Neural progenitor cell (in vitro differentiated cells): ENCODE measurements around the gene PSMD11. TPM values are rescaled to one million over a fixed set of nuclear protein-coding genes. Genes with fewer than 3 reads are reported as not detected.

Experiments
- DNase-seq: peaks from one replicate; pipeline ENCODE4 v3.0.0-alpha.2; 2016; ENCODE audit warnings: low spot score
- H2AFZ ChIP-seq: fragments of 200-600 bp; sonication (generic); replicated peaks from 2 replicates; pipeline ENCODE4 v1.6.1; 2016; ENCODE audit warnings: antibody characterized with exemption
- H3F3A ChIP-seq: fragments of 200-600 bp; sonication (generic); 2 replicates; pipeline ENCODE4 v1.6.1; 2016; ENCODE audit warnings: antibody characterized with exemption, low read depth
- H3K27ac ChIP-seq: fragments of 200-600 bp; sonication (generic); 2 replicates; pipeline ENCODE4 v1.5.1; 2016; ENCODE audit warnings: mild to moderate bottlenecking
- H3K27me3 ChIP-seq: fragments of 200-600 bp; sonication (generic); 2 replicates; pipeline ENCODE4 v1.6.1; 2016; ENCODE audit warnings: mild to moderate bottlenecking, moderate library complexity
- H3K36me3 ChIP-seq: fragments of 200-600 bp; sonication (generic); 2 replicates; pipeline ENCODE4 v1.5.1; 2016
- H3K4me1 ChIP-seq: fragments of 200-600 bp; sonication (generic); 2 replicates; pipeline ENCODE4 v1.6.1; 2016; ENCODE audit warnings: mixed run types
- H3K4me2 ChIP-seq: fragments of 200-600 bp; sonication (generic); 2 replicates; pipeline ENCODE4 v1.6.1; 2016
- H3K4me3 ChIP-seq: fragments of 200-600 bp; sonication (generic); 2 replicates; pipeline ENCODE4 v1.5.1; 2016
- H3K79me2 ChIP-seq: fragments of 200-600 bp; sonication (generic); 2 replicates; pipeline ENCODE4 v1.6.1; 2016; ENCODE audit warnings: low read depth
- H3K9ac ChIP-seq: fragments of 200-600 bp; sonication (generic); 2 replicates; pipeline ENCODE4 v1.6.1; 2016
- H3K9me3 ChIP-seq: fragments of 200-600 bp; sonication (generic); 2 replicates; pipeline ENCODE4 v1.5.1; 2016; ENCODE audit warnings: low read depth
- H4K20me1 ChIP-seq: fragments of 200-600 bp; sonication (generic); 2 replicates; pipeline ENCODE4 v1.6.1; 2016; ENCODE audit warnings: low read depth
- H3K27ac Mint-ChIP-seq: 3 replicates; pipeline ENCODE4 v1.8.0; 2021; ENCODE audit warnings: mixed read lengths
- H3K27me3 Mint-ChIP-seq: 2 replicates; pipeline ENCODE4 v1.8.0; 2022; ENCODE audit warnings: low read depth, mild to moderate bottlenecking, inconsistent platforms, moderate library complexity, mixed read lengths; ENCODE audit not compliant: insufficient read depth
- H3K36me3 Mint-ChIP-seq: 3 replicates; pipeline ENCODE4 v1.8.0; 2021; ENCODE audit warnings: mixed read lengths
- H3K4me1 Mint-ChIP-seq: 3 replicates; pipeline ENCODE4 v1.8.0; 2021; ENCODE audit warnings: mixed read lengths
- H3K4me3 Mint-ChIP-seq: 3 replicates; pipeline ENCODE4 v1.8.0; 2021; ENCODE audit warnings: mild to moderate bottlenecking, moderate library complexity, mixed read lengths
- H3K9me3 Mint-ChIP-seq: 3 replicates; pipeline ENCODE4 v1.8.0; 2020; ENCODE audit warnings: mixed read lengths
- CTCF ChIP-seq: fragments of 200-600 bp; sonication (generic); IDR thresholded peaks from 2 replicates; pipeline ENCODE4 v1.5.1; 2017; ENCODE audit warnings: antibody characterized with exemption, mild to moderate bottlenecking
- EZH2 ChIP-seq: fragments of 200-600 bp; sonication (generic); IDR thresholded peaks from 2 replicates; pipeline ENCODE4 v1.6.1; 2017; ENCODE audit warnings: antibody characterized with exemption, mild to moderate bottlenecking, moderate library complexity
- EZH2phosphoT487 ChIP-seq: fragments of 200-600 bp; sonication (generic); IDR thresholded peaks from 2 replicates; pipeline ENCODE4 v1.6.1; 2017; ENCODE audit warnings: antibody characterized with exemption
- total RNA-seq: library from RNA; depleted of rRNA; stranded (reverse); fragments of >200 nt; gene quantifications from 2 replicates; pipeline ENCODE4 v1.2.3, GENCODE V29; 2015; ENCODE audit warnings: low replicate concordance

The PSMD11 gene
- total RNA-seq, 1 donor from 2014 or later = 101 TPM

DNA sequence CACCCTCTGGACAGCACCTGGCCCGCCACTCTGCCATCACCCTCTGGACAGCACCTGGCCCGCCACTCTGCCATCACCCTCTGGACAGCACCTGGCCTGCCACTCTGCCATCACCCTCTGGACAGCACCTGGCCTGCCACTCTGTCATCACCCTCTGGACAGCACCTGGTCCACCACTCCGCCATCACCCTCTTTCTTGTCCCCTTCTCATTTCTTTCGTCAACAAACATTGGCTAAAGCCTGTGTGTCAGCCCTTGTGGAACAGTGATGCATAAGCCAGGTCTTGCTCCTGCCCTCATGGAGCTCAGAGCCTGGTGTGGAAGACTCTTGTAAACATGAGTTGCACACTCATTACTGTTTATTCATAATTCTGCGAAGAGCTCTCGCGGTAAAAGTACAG is 73.7 kb downstream of the PSMD11 start:
- Histone ChIP-seq H3F3A (peaks cover 51% of the 10 kb centered on the region), H3K4me3 (no peak overlapping the region), H4K20me1 (no peaks in the 10 kb centered on the region), H3K4me2 (peak overlapping the region; percentile 74), H3K9me3 (no peaks in the 10 kb centered on the region), H3K27me3 (peaks cover 7% of the 10 kb centered on the region), H3K27ac (no peak overlapping the region), H3K4me1 (peaks cover 61% of the 10 kb centered on the region), H3K36me3 (no peaks in the 10 kb centered on the region), H3K79me2 (no peaks in the 10 kb centered on the region), H2AFZ (no peak overlapping the region), H3K9ac (no peak overlapping the region)
- Mint-ChIP-seq H3K9me3 (no peaks in the 10 kb centered on the region), H3K4me1 (peaks cover 73% of the 10 kb centered on the region), H3K27ac (no peak overlapping the region), H3K4me3 (peak overlapping the region; percentile 46), H3K36me3 (no peaks in the 10 kb centered on the region), H3K27me3 (peaks cover 3% of the 10 kb centered on the region)
- DNase-seq = no peak
- no peak for TF ChIP-seq EZH2phosphoT487
- no peak for TF ChIP-seq CTCF
- no peak for TF ChIP-seq EZH2

DNA sequence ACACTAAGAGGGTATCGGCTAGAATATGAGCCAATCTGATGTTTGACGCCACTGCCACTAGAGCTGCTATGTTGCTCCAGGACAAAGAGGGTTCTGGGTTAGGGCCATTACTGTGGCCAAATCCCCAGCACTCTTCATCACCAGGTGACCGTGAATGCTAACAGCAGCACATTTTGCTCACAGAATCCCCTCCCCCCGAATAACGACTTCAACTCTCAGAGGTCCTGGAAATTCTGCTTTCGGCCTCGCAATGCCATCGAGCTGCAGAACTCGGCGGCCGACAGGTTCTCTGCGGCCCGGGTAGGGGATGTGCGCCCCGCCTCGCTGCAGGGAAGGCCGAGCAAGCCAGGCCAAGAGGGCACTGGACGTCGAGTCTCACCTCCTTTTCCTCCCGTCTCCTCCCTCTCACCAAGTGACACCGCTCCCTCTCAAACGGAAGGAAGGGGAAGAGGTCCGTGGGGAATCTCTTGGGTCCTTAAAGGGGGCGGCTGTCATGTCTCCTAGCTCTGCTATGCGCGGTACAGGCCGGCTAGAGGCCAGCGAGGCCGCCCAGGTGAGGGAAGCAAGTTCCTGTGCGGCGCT is 74.4 kb downstream of the PSMD11 start:
- no peaks in the 10 kb centered on the region for H3K79me2 ChIP-seq
- H2AFZ ChIP-seq = peak overlapping the region; percentile 86
- Mint-ChIP-seq H3K9me3 (no peaks in the 10 kb centered on the region), H3K27me3 (peaks cover 3% of the 10 kb centered on the region), H3K4me1 (peaks cover 79% of the 10 kb centered on the region), H3K36me3 (no peaks in the 10 kb centered on the region), H3K27ac (peak overlapping the region; percentile 99), H3K4me3 (peak overlapping the region; percentile 81)
- H3K9me3 ChIP-seq = no peaks in the 10 kb centered on the region
- H3K27me3 ChIP-seq = peaks cover 7% of the 10 kb centered on the region
- H4K20me1 ChIP-seq = no peaks in the 10 kb centered on the region
- H3K36me3 ChIP-seq = no peaks in the 10 kb centered on the region
- H3K9ac ChIP-seq = no peak overlapping the region
- TF ChIP-seq EZH2phosphoT487 = no peak
- no peak for TF ChIP-seq CTCF
- no peak for TF ChIP-seq EZH2
- H3F3A ChIP-seq = peaks cover 51% of the 10 kb centered on the region
- peaks cover 66% of the 10 kb centered on the region for H3K4me1 ChIP-seq
- peak overlapping the region; percentile 47 for H3K4me3 ChIP-seq
- peak overlapping the region; percentile 74 for H3K4me2 ChIP-seq
- no peak overlapping the region for H3K27ac ChIP-seq
- no peak for DNase-seq

GRCh38 chr17:32519228-32520103 is 75.2 kb downstream of the PSMD11 start:
- H3K36me3 Mint-ChIP-seq = no peaks in the 10 kb centered on the region
- peaks cover 63% of the 10 kb centered on the region for H3K4me1 ChIP-seq
- H3K9ac ChIP-seq = no peak overlapping the region
- DNase-seq = peak; percentile 98
- H4K20me1 ChIP-seq = no peaks in the 10 kb centered on the region
- peaks cover 3% of the 10 kb centered on the region for H3K27me3 Mint-ChIP-seq
- peak overlapping the region; percentile 81 for H3K4me3 Mint-ChIP-seq
- H3K36me3 ChIP-seq = no peaks in the 10 kb centered on the region
- H3K4me1 Mint-ChIP-seq = peaks cover 83% of the 10 kb centered on the region
- no peak for TF ChIP-seq EZH2
- no peak for TF ChIP-seq EZH2phosphoT487
- no peak for TF ChIP-seq CTCF
- H3K9me3 ChIP-seq = no peaks in the 10 kb centered on the region
- H3K27ac Mint-ChIP-seq = peak overlapping the region; percentile 99
- H2AFZ ChIP-seq = peak overlapping the region; percentile 86
- H3K79me2 ChIP-seq = no peaks in the 10 kb centered on the region
- H3K27ac ChIP-seq = peak overlapping the region; percentile 8
- no peaks in the 10 kb centered on the region for H3K9me3 Mint-ChIP-seq
- peaks cover 7% of the 10 kb centered on the region for H3K27me3 ChIP-seq
- H3K4me2 ChIP-seq = peak overlapping the region; percentile 79
- H3K4me3 ChIP-seq = peak overlapping the region; percentile 47
- peaks cover 51% of the 10 kb centered on the region for H3F3A ChIP-seq
